GM21619 (cell line): ENCODE results near the gene ELMO1.

Experiments
- ATAC-seq: cut with Tn5 transposase; IDR thresholded peaks from one replicate; pipeline ENCODE4 v1.9.1; 2021; ENCODE audit not compliant: unreplicated experiment

The ELMO1 gene

GRCh38 chr7:36900988-36901710 is 547.5 kb downstream of the ELMO1 start:
- no peak for ATAC-seq

- no peak for ATAC-seq
These were observed 550.5 kb downstream of the ELMO1 start for GRCh38 chr7:36898186-36898585.

DNA sequence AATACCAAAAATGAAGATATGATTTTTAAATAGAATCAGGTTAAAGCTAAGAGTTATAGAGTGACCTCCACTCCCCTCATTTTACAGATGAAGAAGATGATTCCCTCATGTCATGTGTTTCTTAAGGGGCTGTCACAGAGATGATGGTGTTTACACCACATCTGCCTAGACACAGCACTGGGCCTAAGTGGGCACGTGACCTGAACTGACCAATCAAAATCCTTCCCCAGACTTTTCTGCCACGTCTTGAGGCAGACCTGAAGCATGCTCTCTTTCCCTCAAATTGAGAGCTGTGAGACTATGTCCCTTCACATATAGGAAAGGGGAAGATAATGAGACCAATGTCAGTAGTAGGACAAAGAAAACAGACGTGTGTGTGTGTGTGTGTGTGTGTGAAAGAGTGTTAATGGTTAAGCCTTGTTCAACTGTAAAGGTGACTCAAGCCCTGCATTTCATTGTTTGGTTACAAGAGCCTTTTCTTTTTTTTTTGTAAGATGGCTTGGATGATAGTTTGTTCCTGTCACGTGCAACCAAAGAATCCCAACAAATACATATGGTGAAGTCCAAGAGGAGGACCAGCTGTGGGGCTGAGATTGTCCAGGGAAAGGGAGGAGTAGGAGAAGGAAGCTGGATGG is 551.6 kb downstream of the ELMO1 start:
- ATAC-seq: no peak

GRCh38 chr7:36896418-36896817 is 552.2 kb downstream of the ELMO1 start:
- no peak for ATAC-seq

DNA sequence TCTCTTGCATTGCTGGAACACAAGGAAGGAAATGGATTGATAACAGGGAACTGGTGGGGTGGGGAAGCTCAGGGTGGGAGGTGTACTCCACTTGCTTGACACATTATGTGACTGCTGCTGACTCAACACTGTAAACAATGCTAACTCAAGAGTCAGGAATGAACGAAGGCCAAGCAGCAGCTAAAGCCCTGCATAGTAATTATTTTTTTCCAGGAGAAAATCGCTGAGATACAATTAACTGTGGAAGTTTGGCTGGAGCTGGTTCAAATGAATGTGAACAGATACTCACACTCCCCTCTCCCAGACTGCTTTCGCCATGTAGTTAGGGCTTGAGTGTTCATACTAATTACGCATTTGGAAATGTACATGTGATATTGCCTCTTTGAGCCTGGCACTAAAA is 553.5 kb downstream of the ELMO1 start:
- ATAC-seq: no peak

DNA sequence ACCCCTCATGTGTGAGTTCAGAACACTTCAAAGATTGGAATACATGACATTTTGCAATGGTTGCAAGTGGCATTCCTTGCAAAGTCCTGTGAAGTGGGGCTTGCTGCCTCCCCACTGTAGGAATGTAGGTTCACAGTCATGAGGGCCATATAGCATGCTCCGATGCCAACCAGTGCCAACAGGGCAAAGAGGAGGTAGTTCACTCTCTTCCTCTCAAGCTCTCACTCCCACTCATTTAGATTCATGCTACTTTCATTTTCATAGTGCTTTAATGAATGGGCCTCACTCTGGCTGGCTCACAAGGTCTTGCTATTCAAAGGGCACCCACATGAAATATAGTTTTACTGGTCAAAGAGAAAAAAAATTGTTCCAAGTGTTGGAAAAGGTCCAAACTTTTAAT is 554.5 kb downstream of the ELMO1 start:
- ATAC-seq: no peak

DNA sequence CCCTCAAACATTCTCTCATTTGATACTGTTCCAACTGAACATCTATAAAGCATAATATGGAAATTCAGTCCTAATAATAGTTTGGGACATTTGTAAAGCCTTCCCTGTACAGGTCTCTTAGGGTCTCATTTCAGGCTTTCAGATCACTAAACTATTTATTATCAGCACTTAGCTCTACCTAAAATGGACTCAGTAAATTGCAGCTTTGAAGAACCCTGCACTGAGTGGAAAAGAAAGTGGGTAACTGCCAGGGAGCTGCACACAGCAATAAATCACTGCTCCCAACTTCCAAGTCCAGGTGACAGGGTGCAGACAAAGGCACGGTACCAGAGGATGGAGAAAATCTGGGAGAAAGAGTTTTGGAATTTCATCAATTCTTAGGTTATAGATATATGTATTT is 559.5 kb downstream of the ELMO1 start:
- no peak for ATAC-seq

DNA sequence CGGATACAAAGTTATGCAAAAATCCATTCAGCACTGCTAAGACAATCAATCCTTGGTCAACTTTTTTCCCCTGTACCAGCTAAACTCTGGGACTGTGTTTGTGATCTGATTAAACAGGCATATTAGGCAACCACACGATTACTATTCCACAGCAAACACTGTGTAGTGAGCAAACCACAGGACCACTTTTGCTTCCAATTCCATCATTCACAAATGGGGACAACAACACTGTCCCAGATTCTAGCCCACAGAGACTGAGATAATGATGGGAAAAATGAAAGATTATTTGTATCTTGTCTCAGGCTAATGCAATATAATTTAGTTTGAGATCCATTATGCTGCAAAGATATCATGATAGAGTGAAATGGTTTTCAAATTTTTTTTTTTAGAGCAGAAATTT is 560.7 kb downstream of the ELMO1 start:
- ATAC-seq: no peak

DNA sequence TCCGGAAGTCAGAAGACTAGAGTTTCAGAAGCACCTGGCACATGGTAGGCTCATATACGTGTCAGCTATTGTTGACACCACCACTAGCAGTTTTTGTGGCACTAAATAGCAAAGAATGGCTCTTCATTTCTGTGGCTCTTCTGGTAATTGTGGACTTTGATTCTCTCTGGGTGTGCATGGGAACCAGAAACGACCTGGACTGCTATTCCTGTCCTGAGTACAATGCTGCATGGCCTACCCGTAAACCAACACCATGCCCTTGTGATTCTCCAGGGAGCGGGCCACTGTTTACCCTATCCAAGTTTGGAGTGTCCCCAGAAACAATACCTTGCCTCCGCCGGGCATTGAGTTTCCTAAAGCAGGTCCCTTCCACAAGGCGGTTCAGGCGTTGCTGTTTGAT is 561.4 kb downstream of the ELMO1 start:
- ATAC-seq: no peak

DNA sequence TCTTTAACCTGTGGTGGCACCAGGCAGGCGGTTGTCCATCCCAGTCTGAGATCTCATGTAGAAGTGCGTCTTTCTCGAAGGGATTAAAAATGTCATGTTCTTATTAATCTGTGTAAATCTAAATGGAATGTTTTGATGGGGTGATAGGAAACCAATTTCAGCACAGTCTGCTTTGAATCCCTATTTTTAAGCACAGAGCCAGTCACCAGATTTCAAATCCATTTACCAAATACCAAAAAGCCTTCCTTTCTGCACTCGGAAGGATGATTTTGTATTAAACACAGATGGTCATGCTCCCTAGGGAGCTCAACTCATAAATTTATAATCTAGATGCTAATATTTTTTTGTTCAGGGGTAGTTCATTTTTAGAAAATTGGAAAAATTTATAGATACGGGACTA is 563.8 kb downstream of the ELMO1 start:
- ATAC-seq: no peak

GRCh38 chr7:36884351-36884750 is 564.3 kb downstream of the ELMO1 start:
- ATAC-seq: no peak

- ATAC-seq: no peak
These were observed 567.3 kb downstream of the ELMO1 start for GRCh38 chr7:36881233-36881874.

DNA sequence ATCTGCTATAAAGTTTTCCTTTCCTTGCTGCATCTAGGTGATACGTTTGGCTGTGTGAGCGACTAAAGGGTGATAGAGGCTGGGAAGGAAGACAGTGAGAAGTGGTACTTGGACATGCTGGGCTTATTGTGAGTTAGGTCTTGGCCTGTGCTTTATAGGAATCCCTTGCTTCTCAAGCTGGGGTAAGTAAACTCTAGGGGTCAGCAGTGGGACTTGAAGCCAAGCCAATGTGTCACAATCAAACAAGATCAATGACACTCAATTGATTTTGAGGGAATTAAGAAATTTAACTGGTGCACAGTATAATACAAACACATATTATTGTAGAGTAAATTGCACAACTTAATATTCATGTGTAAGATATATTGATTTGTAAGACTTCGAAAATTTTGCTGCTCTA is 568.6 kb downstream of the ELMO1 start:
- no peak for ATAC-seq

DNA sequence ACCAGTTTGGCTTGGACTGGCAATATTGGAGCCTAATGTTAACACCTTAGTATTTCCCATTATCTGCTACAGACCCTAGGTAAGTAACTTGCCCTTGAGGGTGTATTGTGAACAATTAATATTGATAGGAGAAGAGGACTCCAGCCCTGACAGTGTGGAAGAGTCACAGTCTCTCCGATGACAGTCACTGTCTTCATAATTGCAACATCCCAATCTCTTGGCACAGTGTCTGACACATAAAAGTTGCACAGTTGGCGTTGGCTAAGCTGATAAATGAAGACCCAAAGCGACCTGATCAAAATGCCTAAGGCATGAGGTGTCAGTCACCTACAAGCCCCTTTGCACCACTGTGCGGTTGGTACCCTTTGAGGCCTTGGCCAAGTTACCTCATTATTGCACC is 569.6 kb downstream of the ELMO1 start:
- no peak for ATAC-seq

GRCh38 chr7:36878288-36878687 is 570.4 kb downstream of the ELMO1 start:
- ATAC-seq: no peak

GRCh38 chr7:36875794-36876193 is 572.9 kb downstream of the ELMO1 start:
- no peak for ATAC-seq

DNA sequence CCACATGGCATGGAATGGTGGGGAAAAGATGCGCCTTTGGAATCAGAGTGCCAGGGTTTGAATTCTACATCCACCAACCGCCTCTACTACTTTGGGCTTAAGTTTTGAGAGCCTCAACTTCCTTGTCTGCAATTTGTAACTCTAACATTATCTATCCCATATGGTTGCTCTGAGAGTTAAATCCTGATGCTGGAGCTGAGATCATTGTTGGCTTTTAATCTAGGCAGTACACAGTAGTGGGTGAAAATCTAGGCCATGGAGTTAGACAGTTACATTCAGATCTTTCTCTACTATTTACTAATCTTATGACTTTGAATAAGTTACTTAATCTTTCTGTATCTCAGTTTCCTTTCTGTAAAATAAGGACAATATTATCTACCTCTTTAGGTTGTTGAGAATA is 574.6 kb downstream of the ELMO1 start:
- no peak for ATAC-seq

GRCh38 chr7:36871863-36872262 is 576.8 kb downstream of the ELMO1 start:
- ATAC-seq: no peak

DNA sequence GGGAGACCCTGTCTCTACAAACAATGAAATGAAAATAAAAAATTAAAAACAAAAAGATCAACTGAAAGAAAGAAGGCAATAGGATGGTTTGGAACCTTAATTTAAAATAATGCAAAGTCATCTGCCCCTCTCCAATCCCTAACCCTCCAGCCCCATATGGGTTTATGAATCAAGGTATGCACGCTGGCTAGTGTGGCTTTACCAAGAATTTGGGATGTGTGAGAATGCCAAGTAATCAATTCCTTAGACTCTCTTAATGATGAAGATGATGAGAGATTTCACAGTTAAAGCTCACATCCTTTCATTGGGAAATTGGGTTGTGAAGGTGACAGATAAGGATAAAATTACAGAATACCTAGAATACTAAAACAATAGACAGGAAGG is 577.3 kb downstream of the ELMO1 start:
- ATAC-seq: no peak

DNA sequence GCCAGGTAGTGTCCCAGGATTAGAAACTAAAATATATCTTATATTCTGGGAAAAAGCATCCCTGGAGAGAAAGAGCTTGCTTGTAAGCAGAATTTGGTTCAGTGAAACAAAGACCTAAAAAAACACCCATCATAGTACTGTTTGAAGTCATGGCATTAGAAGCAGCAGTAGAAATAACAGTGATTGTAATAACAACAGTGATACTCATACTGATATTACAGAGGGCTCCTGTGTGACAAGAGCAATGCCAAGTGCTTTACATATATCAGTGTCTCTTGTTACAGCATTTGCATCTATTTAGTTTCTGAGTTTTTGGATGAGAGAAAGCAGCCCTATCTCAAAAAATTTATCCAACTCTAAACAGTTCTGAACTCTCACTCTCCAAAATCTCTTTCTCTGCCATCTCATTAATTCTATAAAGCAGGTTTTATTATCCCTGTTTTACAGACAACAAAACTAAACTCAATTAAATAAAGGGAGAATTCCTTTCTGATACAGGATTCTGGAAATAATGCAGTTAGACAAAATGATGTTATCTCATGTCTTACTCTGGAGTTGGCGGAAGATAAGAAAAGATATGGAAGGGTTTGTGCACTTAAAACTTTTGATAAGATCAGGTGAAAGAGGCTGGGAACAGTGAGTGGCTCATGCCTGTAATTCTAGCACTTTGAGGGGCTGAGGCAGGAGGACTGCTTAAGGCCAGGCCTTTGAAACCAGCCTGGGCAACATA is 577.9 kb downstream of the ELMO1 start:
- no peak for ATAC-seq

GRCh38 chr7:36868727-36869411 is 579.8 kb downstream of the ELMO1 start:
- ATAC-seq: no peak
